HCT116 (cell line): ENCODE data around the gene SIN3B.

ENCODE experiments used
- CTCF ChIP-seq, 3 experiments: fragments of 200-600 bp in 1 of 3; sonication (generic) in 1 of 3; IDR thresholded peaks in 2 of 3; conservative IDR thresholded peaks in 1 of 3; 2 replicates each; pipeline ENCODE4 v1.5.1; 2012 to 2017; ENCODE audit warnings: low read depth in 2 of 3, low read length in 2 of 3, antibody characterized with exemption in 1 of 3, borderline replicate concordance in 1 of 3, control low read depth in 1 of 3, mild to moderate bottlenecking in 1 of 3, mixed read lengths in 1 of 3, mixed run types in 1 of 3, moderate library complexity in 1 of 3; ENCODE audit not compliant: insufficient read depth in 1 of 3
- EZH2phosphoT487 ChIP-seq: fragments of 200-600 bp; IDR thresholded peaks from 2 replicates; pipeline ENCODE4 v1.6.1; 2018; ENCODE audit warnings: antibody characterized with exemption, borderline replicate concordance
- FOSL1 ChIP-seq: IDR thresholded peaks from 2 replicates; pipeline ENCODE4 v1.6.1; 2012; ENCODE audit warnings: low read depth
- POLR2A ChIP-seq: IDR thresholded peaks from 2 replicates; pipeline ENCODE4 v1.7.0; 2011; ENCODE audit warnings: borderline replicate concordance; ENCODE audit not compliant: insufficient read depth, insufficient read length; ENCODE audit errors: extremely low read depth
- ZNF274 ChIP-seq: fragments of 200-500 bp; sonication (Bioruptor generic); IDR thresholded peaks from 2 replicates; pipeline ENCODE4 v1.6.1; 2014; ENCODE audit warnings: mild to moderate bottlenecking, low read depth, low read length, inconsistent platforms

- TF ChIP-seq POLR2A (no peak), EZH2phosphoT487 (no peak), FOSL1 (no peak), CTCF (IDR thresholded peaks at IDR 0.05 in 2 of 3, conservative IDR thresholded peaks at IDR 0.05 in 1 of 3; ENCODE audit: borderline replicate concordance in 1 of 3, insufficient read depth in 1 of 3, low read depth in 2 of 3, low read length in 2 of 3) (no peak), ZNF274 (no peak)
Measured at GRCh38 chr19:16814526-16815100, 14.6 kb upstream of the SIN3B start.
